Hepatocyte (in vitro differentiated cells): ENCODE measurements around the gene TGFBR3L.

Experiments used
- CTCF ChIP-seq: fragments of 200-600 bp; sonication (generic); IDR thresholded peaks from 2 replicates; pipeline ENCODE4 v1.5.1; 2016; ENCODE audit warnings: antibody characterized with exemption, mild to moderate bottlenecking; ENCODE audit not compliant: poor library complexity
- EZH2 ChIP-seq: fragments of 200-600 bp; sonication (generic); IDR thresholded peaks from 2 replicates; pipeline ENCODE4 v1.6.1; 2016; ENCODE audit warnings: antibody characterized with exemption, mild to moderate bottlenecking, borderline replicate concordance
- EZH2phosphoT487 ChIP-seq: fragments of 200-600 bp; sonication (generic); IDR thresholded peaks from one replicate; pipeline ENCODE4 v1.6.1; 2018; ENCODE audit warnings: antibody characterized with exemption, mild to moderate bottlenecking, low read depth, moderate library complexity; ENCODE audit not compliant: unreplicated experiment, severe bottlenecking

- TF ChIP-seq CTCF: no peak
- TF ChIP-seq EZH2: no peak
- TF ChIP-seq EZH2phosphoT487: no peak
Measured at GRCh38 chr19:7927605-7928333, 13.1 kb downstream of the TGFBR3L start.
